K562 (cell line): ENCODE measurements around the gene RGS14. TPM values are rescaled to one million over a fixed set of nuclear protein-coding genes. Genes with fewer than 3 reads are reported as not detected.

Experiments used
- CBX3 ChIP-seq, 2 experiments: IDR thresholded peaks; 1 replicate in 1 of 2; 2 replicates in 1 of 2; pipeline ENCODE4 v1.6.1; 2012; ENCODE audit warnings: inconsistent platforms in 2 of 2, low read length in 2 of 2, borderline replicate concordance in 1 of 2, control low read depth in 1 of 2
- CXXC5 ChIP-seq: fragments of 250-450 bp; sonication (Bioruptor Pico); IDR thresholded peaks from 2 replicates; pipeline ENCODE4 v1.8.0; 2022; ENCODE audit warnings: inconsistent platforms, mild to moderate bottlenecking, moderate library complexity
- EGR1 ChIP-seq: fragments of 450-650 bp; conservative IDR thresholded peaks from 2 replicates; pipeline ENCODE4 v1.6.1; 2017; ENCODE audit warnings: mild to moderate bottlenecking
- EP400 ChIP-seq: fragments of 450-650 bp; IDR thresholded peaks from 2 replicates; pipeline ENCODE4 v1.6.1; 2017; ENCODE audit warnings: antibody characterized with exemption, mild to moderate bottlenecking, moderate library complexity
- ESRRB ChIP-seq: fragments of 250-450 bp; sonication (Bioruptor Pico); IDR thresholded peaks from 2 replicates; pipeline ENCODE4 v1.5.0; 2020; ENCODE audit warnings: mild to moderate bottlenecking, moderate library complexity, borderline replicate concordance
- ETV6 ChIP-seq, 3 experiments: fragments of 150-350 bp in 1 of 3; sonication (generic) in 1 of 3; formaldehyde crosslinking in 1 of 3; IDR thresholded peaks; 2 replicates each; pipeline versions ENCODE4 v1.6.1 to v1.8.0; 2014 to 2022; ENCODE audit warnings: borderline replicate concordance in 2 of 3, low read depth in 2 of 3, antibody characterized with exemption in 1 of 3, low read length in 1 of 3, mild to moderate bottlenecking in 1 of 3, missing genetic modification reagents in 1 of 3
- FOXP1 ChIP-seq: sonication (generic); formaldehyde crosslinking; IDR thresholded peaks from 2 replicates; pipeline ENCODE4 v1.8.0; 2022; ENCODE audit warnings: mild to moderate bottlenecking, missing genetic modification reagents
- FUS ChIP-seq: fragments of 200-400 bp; formaldehyde crosslinking; optimal IDR thresholded peaks from 2 replicates; pipeline ENCODE3; 2017; ENCODE audit warnings: low read depth, low read length
- NEUROD1 ChIP-seq: fragments of 150-350 bp; IDR thresholded peaks from 2 replicates; pipeline ENCODE4 v1.6.1; 2014; ENCODE audit warnings: borderline replicate concordance, low read length, low read depth; ENCODE audit not compliant: partially characterized antibody
- NFE2L1 ChIP-seq: fragments of 450-650 bp; IDR thresholded peaks from 2 replicates; pipeline ENCODE4 v1.6.1; 2016; ENCODE audit warnings: missing genetic modification characterization, low read depth, mild to moderate bottlenecking, missing compliant biosample characterization, moderate library complexity, borderline replicate concordance
- TAF1 ChIP-seq: IDR thresholded peaks from 2 replicates; pipeline ENCODE4 v1.6.1; 2011; ENCODE audit warnings: mild to moderate bottlenecking, low read length, moderate library complexity; ENCODE audit not compliant: insufficient read depth, control insufficient read depth, severe bottlenecking; ENCODE audit errors: extremely low read depth
- TAF9B ChIP-seq: fragments of 450-650 bp; IDR thresholded peaks from 2 replicates; pipeline ENCODE4 v1.6.1; 2018; ENCODE audit warnings: mild to moderate bottlenecking; ENCODE audit not compliant: partially characterized antibody
- UBTF ChIP-seq, 2 experiments: IDR thresholded peaks; 2 replicates each; pipeline ENCODE4 v1.6.1; 2012; ENCODE audit warnings: improper control_type of control experiment in 2 of 2, low read depth in 2 of 2, low read length in 2 of 2, borderline replicate concordance in 1 of 2
- YBX1 ChIP-seq: fragments of 450-650 bp; IDR thresholded peaks from 2 replicates; pipeline ENCODE4 v1.7.1; 2016; ENCODE audit warnings: mild to moderate bottlenecking
- ZNF274 ChIP-seq: IDR thresholded peaks from 2 replicates; pipeline ENCODE4 v1.6.1; 2011; ENCODE audit warnings: low read depth, mild to moderate bottlenecking, low read length, moderate library complexity, borderline replicate concordance
- ZNF282 ChIP-seq: sonication (generic); formaldehyde crosslinking; IDR thresholded peaks from 2 replicates; pipeline ENCODE4 v1.8.1; 2023; ENCODE audit warnings: missing genetic modification reagents
- ZNF57 ChIP-seq: fragments of 450-650 bp; formaldehyde crosslinking; IDR thresholded peaks from 2 replicates; pipeline ENCODE4 v1.4.0; 2020; ENCODE audit warnings: mild to moderate bottlenecking, moderate library complexity
- polyA plus RNA-seq, 8 experiments: library from polyadenylated mRNA; depleted of rRNA in 4 of 8; stranded (reverse) in 5 of 8; unstranded in 3 of 8; fragments of >200 nt; fragmentation: Nextera tagmentation in 2 of 8; fragmentation: Illumina TruSeq in 1 of 8; extraction: Ambion mirVana in 2 of 8; extraction: Trizol in 1 of 8; gene quantifications; 2 replicates each; pipeline versions ENCODE4 v1.2.1 to v1.2.3, GENCODE V29; 2011 to 2014; ENCODE audit warnings: inconsistent platforms in 1 of 8, missing spikeins in 1 of 8
- total RNA-seq, 7 experiments: library from RNA; depleted of rRNA in 6 of 7; stranded (reverse); fragments of >200 nt in 6 of 7; fragmentation: Illumina TruSeq in 2 of 7; extraction: Trizol in 2 of 7; gene quantifications; 2 replicates each; pipeline versions ENCODE4 v1.2.1 to v1.2.3, GENCODE V29; 2011 to 2021; ENCODE audit warnings: low replicate concordance in 1 of 7
- TF ChIP-seq, protein P1 (sequence below): fragments of 450-650 bp; IDR thresholded peaks from 2 replicates; pipeline ENCODE4 v1.6.1; 2017; ENCODE audit warnings: antibody characterized with exemption, mild to moderate bottlenecking
- TF ChIP-seq, protein P2 (sequence below): sonication (generic); formaldehyde crosslinking; IDR thresholded peaks from 2 replicates; pipeline ENCODE4 v1.9.0; 2022; ENCODE audit warnings: mild to moderate bottlenecking, missing genetic modification reagents

RGS14 gene
- total and polyA plus RNA-seq, 9 of the 15 experiments (the other 6 are each of a cell fraction or from before 2014, with no cell fraction given), result 0.28 to 75.9 (median 34.5) TPM

DNA sequence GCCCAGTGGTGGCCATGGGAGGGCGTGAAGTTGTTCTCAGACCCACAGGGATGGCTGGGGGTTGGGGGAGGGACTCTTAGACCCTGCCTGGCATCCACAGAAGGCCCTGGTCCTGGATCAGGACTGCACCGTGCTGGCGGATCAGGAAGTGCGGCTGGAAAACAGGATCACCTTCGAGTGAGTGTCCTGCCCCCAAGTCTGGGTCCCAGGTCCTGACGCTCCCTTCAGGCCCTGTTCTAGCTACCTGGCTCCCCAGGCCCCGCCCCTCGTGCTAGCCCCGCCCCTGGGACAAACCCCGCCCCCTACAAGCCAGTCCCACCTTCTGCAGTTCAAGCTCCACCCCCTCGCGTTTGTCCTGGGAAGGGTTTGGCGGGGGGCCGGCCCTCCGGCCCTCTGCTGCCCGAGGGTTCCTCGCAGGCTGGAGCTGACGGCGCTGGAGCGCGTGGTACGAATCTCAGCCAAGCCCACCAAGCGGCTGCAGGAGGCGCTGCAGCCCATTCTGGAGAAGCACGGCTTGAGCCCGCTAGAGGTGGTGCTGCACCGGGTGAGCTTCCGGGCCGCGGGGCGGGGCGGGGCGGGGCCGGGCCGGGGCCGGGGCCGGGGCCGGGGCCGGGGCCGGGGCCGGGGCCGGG lies 12.9 kb downstream of the RGS14 start (continued):
- TF ChIP-seq UBTF (IDR thresholded peaks at IDR 0.05; ENCODE audit: borderline replicate concordance in 1 of 2, low read depth in 2 of 2, low read length in 2 of 2) (peak; percentile 55 to 92; a peak in 3 of 4 replicates), ZNF282 (CRISPR knock-in tag) (no peak), CXXC5 (CRISPR knock-in tag) (peak; percentile 82), FUS (no peak), TAF9B (no peak), NFE2L1 (tag) (no peak), FOXP1 (CRISPR knock-in tag) (peak; percentile 63; the same call in 1 of the 2 replicates), ESRRB (CRISPR knock-in tag) (no peak), CBX3 (IDR thresholded peaks at IDR 0.05; ENCODE audit: borderline replicate concordance in 1 of 2, low read length in 2 of 2) (peak in 1 of 2 experiments; percentile 90; a peak in 1 of 3 replicates), TAF1 (peak; percentile 44), NEUROD1 (no peak), EP400 (peak; percentile 66; the same call in 1 of the 2 replicates), EGR1 (0 out of 2 replicates have a peak, but pooled peaks have one; percentile 7), ETV6 (IDR thresholded peaks at IDR 0.05; ENCODE audit: borderline replicate concordance in 1 of 2, low read depth in 2 of 2, low read length in 1 of 2) (no peak), ETV6 (CRISPR knock-in tag; IDR thresholded peaks at IDR 0.05; ENCODE audit: borderline replicate concordance) (no peak), YBX1 (no peak), ZNF274 (no peak), ZNF57 (CRISPR knock-in tag) (no peak)
- TF ChIP-seq, protein P1, sequence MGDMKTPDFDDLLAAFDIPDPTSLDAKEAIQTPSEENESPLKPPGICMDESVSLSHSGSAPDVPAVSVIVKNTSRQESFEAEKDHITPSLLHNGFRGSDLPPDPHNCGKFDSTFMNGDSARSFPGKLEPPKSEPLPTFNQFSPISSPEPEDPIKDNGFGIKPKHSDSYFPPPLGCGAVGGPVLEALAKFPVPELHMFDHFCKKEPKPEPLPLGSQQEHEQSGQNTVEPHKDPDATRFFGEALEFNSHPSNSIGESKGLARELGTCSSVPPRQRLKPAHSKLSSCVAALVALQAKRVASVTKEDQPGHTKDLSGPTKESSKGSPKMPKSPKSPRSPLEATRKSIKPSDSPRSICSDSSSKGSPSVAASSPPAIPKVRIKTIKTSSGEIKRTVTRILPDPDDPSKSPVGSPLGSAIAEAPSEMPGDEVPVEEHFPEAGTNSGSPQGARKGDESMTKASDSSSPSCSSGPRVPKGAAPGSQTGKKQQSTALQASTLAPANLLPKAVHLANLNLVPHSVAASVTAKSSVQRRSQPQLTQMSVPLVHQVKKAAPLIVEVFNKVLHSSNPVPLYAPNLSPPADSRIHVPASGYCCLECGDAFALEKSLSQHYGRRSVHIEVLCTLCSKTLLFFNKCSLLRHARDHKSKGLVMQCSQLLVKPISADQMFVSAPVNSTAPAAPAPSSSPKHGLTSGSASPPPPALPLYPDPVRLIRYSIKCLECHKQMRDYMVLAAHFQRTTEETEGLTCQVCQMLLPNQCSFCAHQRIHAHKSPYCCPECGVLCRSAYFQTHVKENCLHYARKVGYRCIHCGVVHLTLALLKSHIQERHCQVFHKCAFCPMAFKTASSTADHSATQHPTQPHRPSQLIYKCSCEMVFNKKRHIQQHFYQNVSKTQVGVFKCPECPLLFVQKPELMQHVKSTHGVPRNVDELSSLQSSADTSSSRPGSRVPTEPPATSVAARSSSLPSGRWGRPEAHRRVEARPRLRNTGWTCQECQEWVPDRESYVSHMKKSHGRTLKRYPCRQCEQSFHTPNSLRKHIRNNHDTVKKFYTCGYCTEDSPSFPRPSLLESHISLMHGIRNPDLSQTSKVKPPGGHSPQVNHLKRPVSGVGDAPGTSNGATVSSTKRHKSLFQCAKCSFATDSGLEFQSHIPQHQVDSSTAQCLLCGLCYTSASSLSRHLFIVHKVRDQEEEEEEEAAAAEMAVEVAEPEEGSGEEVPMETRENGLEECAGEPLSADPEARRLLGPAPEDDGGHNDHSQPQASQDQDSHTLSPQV, result 0 out of 2 replicates have a peak, but pooled peaks have one; percentile 37
- TF ChIP-seq, protein P2, sequence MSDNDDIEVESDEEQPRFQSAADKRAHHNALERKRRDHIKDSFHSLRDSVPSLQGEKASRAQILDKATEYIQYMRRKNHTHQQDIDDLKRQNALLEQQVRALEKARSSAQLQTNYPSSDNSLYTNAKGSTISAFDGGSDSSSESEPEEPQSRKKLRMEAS (CRISPR knock-in tag), result peak; percentile 93
